ENCODE data around the gene ADAM8.

DNA sequence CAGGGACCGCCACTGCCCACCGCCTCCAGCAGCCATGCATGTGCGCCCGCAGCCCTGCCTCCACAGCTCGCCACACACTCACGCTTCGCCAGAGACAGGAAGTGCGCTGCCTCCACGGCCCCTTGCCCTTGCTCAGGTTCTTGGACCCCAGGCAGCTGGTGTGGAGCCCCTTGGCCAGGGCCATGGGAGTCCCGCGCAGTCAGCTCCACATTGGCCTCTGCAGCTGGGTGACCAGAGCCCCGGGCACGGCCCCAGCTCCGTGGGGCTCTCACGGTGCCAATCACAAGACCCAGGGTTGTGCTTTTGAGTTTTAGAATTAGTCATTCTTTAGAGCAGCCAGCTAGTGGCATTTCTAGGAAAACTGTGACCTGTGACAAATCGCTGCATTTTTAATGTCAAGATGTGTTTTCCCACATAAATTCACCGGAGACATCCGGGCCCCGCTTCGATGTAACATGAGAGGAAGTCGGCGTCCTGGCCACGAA lies 50.9 kb downstream of the ADAM8 start:
- TF ChIP-seq, protein P1, sequence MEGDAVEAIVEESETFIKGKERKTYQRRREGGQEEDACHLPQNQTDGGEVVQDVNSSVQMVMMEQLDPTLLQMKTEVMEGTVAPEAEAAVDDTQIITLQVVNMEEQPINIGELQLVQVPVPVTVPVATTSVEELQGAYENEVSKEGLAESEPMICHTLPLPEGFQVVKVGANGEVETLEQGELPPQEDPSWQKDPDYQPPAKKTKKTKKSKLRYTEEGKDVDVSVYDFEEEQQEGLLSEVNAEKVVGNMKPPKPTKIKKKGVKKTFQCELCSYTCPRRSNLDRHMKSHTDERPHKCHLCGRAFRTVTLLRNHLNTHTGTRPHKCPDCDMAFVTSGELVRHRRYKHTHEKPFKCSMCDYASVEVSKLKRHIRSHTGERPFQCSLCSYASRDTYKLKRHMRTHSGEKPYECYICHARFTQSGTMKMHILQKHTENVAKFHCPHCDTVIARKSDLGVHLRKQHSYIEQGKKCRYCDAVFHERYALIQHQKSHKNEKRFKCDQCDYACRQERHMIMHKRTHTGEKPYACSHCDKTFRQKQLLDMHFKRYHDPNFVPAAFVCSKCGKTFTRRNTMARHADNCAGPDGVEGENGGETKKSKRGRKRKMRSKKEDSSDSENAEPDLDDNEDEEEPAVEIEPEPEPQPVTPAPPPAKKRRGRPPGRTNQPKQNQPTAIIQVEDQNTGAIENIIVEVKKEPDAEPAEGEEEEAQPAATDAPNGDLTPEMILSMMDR (IDR thresholded peaks at IDR 0.05; ENCODE audit: poor library complexity, severe bottlenecking): no peak
- TF ChIP-seq POLR2AphosphoS5 (IDR thresholded peaks at IDR 0.05) (no peak), MXI1 (conservative IDR thresholded peaks at IDR 0.05; ENCODE audit: poor library complexity, severe bottlenecking) (no peak), EZH2 (IDR thresholded peaks at IDR 0.05; ENCODE audit: borderline replicate concordance, insufficient read depth, low read length, poor library complexity, severe bottlenecking) (no peak), SMC3 (conservative IDR thresholded peaks at IDR 0.05; ENCODE audit: poor library complexity) (no peak), EP300 (conservative IDR thresholded peaks at IDR 0.05; ENCODE audit: poor library complexity, severe bottlenecking) (no peak)
- TF ChIP-seq, protein P2, sequence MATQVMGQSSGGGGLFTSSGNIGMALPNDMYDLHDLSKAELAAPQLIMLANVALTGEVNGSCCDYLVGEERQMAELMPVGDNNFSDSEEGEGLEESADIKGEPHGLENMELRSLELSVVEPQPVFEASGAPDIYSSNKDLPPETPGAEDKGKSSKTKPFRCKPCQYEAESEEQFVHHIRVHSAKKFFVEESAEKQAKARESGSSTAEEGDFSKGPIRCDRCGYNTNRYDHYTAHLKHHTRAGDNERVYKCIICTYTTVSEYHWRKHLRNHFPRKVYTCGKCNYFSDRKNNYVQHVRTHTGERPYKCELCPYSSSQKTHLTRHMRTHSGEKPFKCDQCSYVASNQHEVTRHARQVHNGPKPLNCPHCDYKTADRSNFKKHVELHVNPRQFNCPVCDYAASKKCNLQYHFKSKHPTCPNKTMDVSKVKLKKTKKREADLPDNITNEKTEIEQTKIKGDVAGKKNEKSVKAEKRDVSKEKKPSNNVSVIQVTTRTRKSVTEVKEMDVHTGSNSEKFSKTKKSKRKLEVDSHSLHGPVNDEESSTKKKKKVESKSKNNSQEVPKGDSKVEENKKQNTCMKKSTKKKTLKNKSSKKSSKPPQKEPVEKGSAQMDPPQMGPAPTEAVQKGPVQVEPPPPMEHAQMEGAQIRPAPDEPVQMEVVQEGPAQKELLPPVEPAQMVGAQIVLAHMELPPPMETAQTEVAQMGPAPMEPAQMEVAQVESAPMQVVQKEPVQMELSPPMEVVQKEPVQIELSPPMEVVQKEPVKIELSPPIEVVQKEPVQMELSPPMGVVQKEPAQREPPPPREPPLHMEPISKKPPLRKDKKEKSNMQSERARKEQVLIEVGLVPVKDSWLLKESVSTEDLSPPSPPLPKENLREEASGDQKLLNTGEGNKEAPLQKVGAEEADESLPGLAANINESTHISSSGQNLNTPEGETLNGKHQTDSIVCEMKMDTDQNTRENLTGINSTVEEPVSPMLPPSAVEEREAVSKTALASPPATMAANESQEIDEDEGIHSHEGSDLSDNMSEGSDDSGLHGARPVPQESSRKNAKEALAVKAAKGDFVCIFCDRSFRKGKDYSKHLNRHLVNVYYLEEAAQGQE (IDR thresholded peaks at IDR 0.05; ENCODE audit: borderline replicate concordance): no peak
